ENCODE data around the gene IL1A. TPM values are rescaled to one million over a fixed set of nuclear protein-coding genes. Genes with fewer than 3 reads are reported as not detected.

The IL1A gene
- total and polyA plus RNA-seq, 2 experiments from 2014 or later = 1.4 to 2.3 TPM

DNA sequence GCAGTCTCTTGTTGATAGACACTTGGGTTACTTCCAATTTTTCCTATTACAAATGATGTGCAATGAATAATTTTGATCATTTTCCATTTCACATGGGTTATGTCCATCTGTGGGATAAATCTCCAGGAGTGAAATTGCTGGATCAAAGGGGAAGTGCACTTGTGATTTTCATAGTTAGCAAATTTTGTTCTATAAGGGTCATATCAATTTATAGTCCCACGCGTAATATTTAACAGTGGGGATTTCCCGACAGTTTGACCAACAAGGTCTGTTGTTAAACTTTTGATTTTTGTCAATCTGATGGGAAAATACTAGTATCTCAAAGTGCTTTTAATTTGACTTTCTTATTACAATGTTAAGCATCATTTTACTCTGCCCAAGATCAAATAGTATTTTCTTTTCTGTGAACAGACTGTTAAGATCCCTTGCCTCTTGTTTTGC lies 44.0 kb upstream of the IL1A start:
- Histone ChIP-seq H3K4me2 (no peak overlapping the region), H3K4me3 (no peak overlapping the region), H3K36me3 (replicated peaks; ENCODE audit: insufficient read depth, low read depth) (no peaks in the 10 kb centered on the region), H4K20me1 (ENCODE audit: insufficient read depth, poor library complexity, severe bottlenecking) (no peaks in the 10 kb centered on the region), H3K4me1 (ENCODE audit: insufficient read depth) (no peaks in the 10 kb centered on the region), H2AFZ (no peak overlapping the region), H3K9me2 (replicated peaks; ENCODE audit: insufficient read depth) (no peaks in the 10 kb centered on the region), H3K9me3 (ENCODE audit: low read depth) (no peaks in the 10 kb centered on the region), H3K27ac (no peak overlapping the region), H3K27me3 (no peaks in the 10 kb centered on the region), H3K79me2 (no peaks in the 10 kb centered on the region)
- no peak for DNase-seq (ENCODE audit: low spot score)
- WGBS (ENCODE audit: low lambda C conversion rate, missing lambda C conversion rate) = 95% methylated on average over 3 of the region's 3 CpGs
- TF ChIP-seq EZH2phosphoT487 (IDR thresholded peaks at IDR 0.05; ENCODE audit: low read depth, severe bottlenecking, unreplicated experiment) = no peak

DNA sequence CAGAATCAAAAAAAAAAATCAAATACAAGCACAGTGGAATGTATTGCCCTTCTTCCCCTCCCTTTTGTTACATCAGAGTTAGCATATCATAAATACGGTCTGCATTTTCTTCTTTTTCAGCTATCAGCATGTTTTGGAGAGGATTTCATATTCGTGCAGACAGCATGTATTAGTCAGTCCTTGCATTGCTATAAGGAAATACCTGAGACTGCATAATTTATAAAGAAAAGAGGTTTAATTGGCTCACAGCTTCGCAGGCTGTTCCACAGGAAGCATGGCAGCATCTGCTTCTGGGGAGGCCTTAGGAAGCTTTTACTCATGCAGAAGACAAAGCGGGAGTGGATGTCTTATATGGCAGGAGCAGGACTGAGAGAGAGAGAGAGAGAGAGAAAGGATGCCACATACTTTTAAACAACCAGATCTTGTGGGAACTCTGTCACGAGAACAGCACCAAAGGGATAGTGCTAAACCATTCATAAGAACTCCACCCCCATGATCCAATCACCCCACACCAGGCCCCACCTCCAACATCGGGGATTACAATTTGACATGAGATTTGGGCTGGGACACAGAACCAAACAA lies 43.4 kb upstream of the IL1A start:
- WGBS (ENCODE audit: low lambda C conversion rate, missing lambda C conversion rate) = 89% methylated on average over 6 of the region's 6 CpGs
- Histone ChIP-seq H3K4me2 (no peak overlapping the region), H3K79me2 (no peaks in the 10 kb centered on the region), H3K9me2 (replicated peaks; ENCODE audit: insufficient read depth) (no peaks in the 10 kb centered on the region), H3K9me3 (ENCODE audit: low read depth) (no peaks in the 10 kb centered on the region), H2AFZ (no peak overlapping the region), H3K36me3 (replicated peaks; ENCODE audit: insufficient read depth, low read depth) (no peaks in the 10 kb centered on the region), H3K27ac (no peak overlapping the region), H4K20me1 (ENCODE audit: insufficient read depth, poor library complexity, severe bottlenecking) (no peaks in the 10 kb centered on the region), H3K4me1 (ENCODE audit: insufficient read depth) (no peaks in the 10 kb centered on the region), H3K27me3 (no peaks in the 10 kb centered on the region), H3K4me3 (no peak overlapping the region)
- no peak for DNase-seq (ENCODE audit: low spot score)
- TF ChIP-seq, protein P1, sequence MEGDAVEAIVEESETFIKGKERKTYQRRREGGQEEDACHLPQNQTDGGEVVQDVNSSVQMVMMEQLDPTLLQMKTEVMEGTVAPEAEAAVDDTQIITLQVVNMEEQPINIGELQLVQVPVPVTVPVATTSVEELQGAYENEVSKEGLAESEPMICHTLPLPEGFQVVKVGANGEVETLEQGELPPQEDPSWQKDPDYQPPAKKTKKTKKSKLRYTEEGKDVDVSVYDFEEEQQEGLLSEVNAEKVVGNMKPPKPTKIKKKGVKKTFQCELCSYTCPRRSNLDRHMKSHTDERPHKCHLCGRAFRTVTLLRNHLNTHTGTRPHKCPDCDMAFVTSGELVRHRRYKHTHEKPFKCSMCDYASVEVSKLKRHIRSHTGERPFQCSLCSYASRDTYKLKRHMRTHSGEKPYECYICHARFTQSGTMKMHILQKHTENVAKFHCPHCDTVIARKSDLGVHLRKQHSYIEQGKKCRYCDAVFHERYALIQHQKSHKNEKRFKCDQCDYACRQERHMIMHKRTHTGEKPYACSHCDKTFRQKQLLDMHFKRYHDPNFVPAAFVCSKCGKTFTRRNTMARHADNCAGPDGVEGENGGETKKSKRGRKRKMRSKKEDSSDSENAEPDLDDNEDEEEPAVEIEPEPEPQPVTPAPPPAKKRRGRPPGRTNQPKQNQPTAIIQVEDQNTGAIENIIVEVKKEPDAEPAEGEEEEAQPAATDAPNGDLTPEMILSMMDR (IDR thresholded peaks at IDR 0.05; ENCODE audit: poor library complexity) = no peak
- TF ChIP-seq EZH2phosphoT487 (IDR thresholded peaks at IDR 0.05; ENCODE audit: low read depth, severe bottlenecking, unreplicated experiment) = no peak
- no peak for TF ChIP-seq EZH2 (IDR thresholded peaks at IDR 0.05; ENCODE audit: borderline replicate concordance)

DNA sequence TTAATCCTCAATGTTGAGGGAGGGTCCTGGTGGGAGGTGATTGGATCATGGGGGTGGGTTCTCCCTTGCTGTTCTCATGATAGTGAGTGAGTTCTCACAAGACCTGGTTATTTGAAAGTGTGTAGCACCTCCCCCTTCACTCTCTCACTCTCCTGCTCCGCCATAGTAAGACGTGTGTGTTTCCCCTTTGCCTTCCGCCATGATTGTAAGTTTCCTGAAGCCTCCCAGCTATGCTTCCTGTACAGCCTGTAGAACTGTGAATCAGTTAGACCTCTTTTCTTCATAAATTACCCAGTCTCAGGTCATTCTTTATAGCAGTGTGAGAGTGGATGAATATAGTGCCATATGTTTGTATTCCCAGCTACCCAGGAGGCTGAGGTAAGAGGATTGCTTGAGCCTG lies 42.7 kb upstream of the IL1A start:
- no peak for TF ChIP-seq EZH2 (IDR thresholded peaks at IDR 0.05; ENCODE audit: borderline replicate concordance)
- H4K20me1 ChIP-seq (ENCODE audit: insufficient read depth, poor library complexity, severe bottlenecking) = no peaks in the 10 kb centered on the region
- WGBS (ENCODE audit: low lambda C conversion rate, missing lambda C conversion rate) = 84% methylated on average over 3 of the region's 3 CpGs
- no peak overlapping the region for H3K27ac ChIP-seq
- DNase-seq (ENCODE audit: low spot score) = no peak
- no peaks in the 10 kb centered on the region for H3K27me3 ChIP-seq
- H3K4me3 ChIP-seq = no peak overlapping the region
- no peaks in the 10 kb centered on the region for H3K4me1 ChIP-seq (ENCODE audit: insufficient read depth)
- H3K36me3 ChIP-seq (replicated peaks; ENCODE audit: insufficient read depth, low read depth) = no peaks in the 10 kb centered on the region
- H3K79me2 ChIP-seq = no peaks in the 10 kb centered on the region
- no peak overlapping the region for H3K4me2 ChIP-seq
- no peaks in the 10 kb centered on the region for H3K9me3 ChIP-seq (ENCODE audit: low read depth)
- no peaks in the 10 kb centered on the region for H3K9me2 ChIP-seq (replicated peaks; ENCODE audit: insufficient read depth)
- H2AFZ ChIP-seq = no peak overlapping the region

DNA sequence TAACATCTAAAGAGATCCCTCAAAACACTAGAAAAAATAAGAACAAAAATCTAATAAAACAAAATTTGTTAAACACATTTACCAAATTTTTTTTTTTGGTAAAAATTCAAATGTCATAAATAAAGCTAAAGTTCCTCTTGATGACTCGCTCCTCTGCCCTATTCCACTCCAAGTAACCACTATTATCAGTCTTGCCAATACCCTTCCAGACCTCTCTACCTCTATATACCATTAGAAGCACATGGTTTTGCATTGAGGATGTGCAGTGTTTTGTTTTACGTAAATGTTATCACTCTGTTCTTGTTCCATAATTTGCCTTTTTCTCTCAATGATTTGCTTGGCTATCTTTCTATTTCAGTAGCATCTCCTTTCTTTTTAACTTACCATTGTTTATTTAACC lies 41.4 kb upstream of the IL1A start:
- 96% methylated on average over 2 of the region's 2 CpGs for WGBS (ENCODE audit: low lambda C conversion rate, missing lambda C conversion rate)
- no peak for DNase-seq (ENCODE audit: low spot score)
- no peaks in the 10 kb centered on the region for H3K27me3 ChIP-seq
- TF ChIP-seq EZH2phosphoT487 (IDR thresholded peaks at IDR 0.05; ENCODE audit: low read depth, severe bottlenecking, unreplicated experiment) (no peak), EZH2 (IDR thresholded peaks at IDR 0.05; ENCODE audit: borderline replicate concordance) (no peak)
- TF ChIP-seq, protein P1 (IDR thresholded peaks at IDR 0.05; ENCODE audit: poor library complexity) = no peak
- no peak overlapping the region for H2AFZ ChIP-seq
- peaks cover 8% of the 10 kb centered on the region for H3K4me1 ChIP-seq (ENCODE audit: insufficient read depth)
- H3K9me3 ChIP-seq (ENCODE audit: low read depth) = no peaks in the 10 kb centered on the region
- H3K79me2 ChIP-seq = no peaks in the 10 kb centered on the region
- H3K4me3 ChIP-seq = no peak overlapping the region
- no peaks in the 10 kb centered on the region for H4K20me1 ChIP-seq (ENCODE audit: insufficient read depth, poor library complexity, severe bottlenecking)
- H3K4me2 ChIP-seq = no peak overlapping the region
- no peaks in the 10 kb centered on the region for H3K9me2 ChIP-seq (replicated peaks; ENCODE audit: insufficient read depth)
- H3K27ac ChIP-seq = no peak overlapping the region
- H3K36me3 ChIP-seq (replicated peaks; ENCODE audit: insufficient read depth, low read depth) = no peaks in the 10 kb centered on the region
